ENCODE measurements around the gene ALDH18A1.

- peak; percentile 89 for TF ChIP-seq CTCF (conservative IDR thresholded peaks at IDR 0.05; ENCODE audit: low read depth, low read length)
- TF ChIP-seq EZH2 (IDR thresholded peaks at IDR 0.05; ENCODE audit: low read length, unreplicated experiment): no peak
These were observed 37.4 kb upstream of the ALDH18A1 start, which contains the start of gene TCTN3 for GRCh38 chr10:95693668-95694534.

All from PC-3 (cell line).